Mesenchymal stem cell (in vitro differentiated cells and primary cell): Measurements from ENCODE around the gene NOC4L.

Experiments
- DNase-seq: peaks from one replicate; pipeline ENCODE4 v3.0.0-alpha.2; 2013
- H2AFZ ChIP-seq: one replicate; pipeline ENCODE4 v1.6.1; 2013; ENCODE audit warnings: low read depth, mild to moderate bottlenecking, control low read depth, inconsistent platforms, low read length, moderate library complexity
- H2AK5ac ChIP-seq: 2 replicates; pipeline ENCODE4 v1.6.1; 2013; ENCODE audit warnings: low read length, moderate library complexity, mild to moderate bottlenecking, inconsistent platforms; ENCODE audit not compliant: severe bottlenecking
- H2BK120ac ChIP-seq: one replicate; pipeline ENCODE4 v1.6.1; 2013; ENCODE audit warnings: low read depth, mild to moderate bottlenecking, inconsistent platforms, low read length, moderate library complexity
- H2BK12ac ChIP-seq, 2 experiments: one replicate each; pipeline ENCODE4 v1.6.1; 2013; ENCODE audit warnings: inconsistent platforms in 2 of 2, low read length in 2 of 2, mild to moderate bottlenecking in 2 of 2, moderate library complexity in 2 of 2, control low read depth in 1 of 2
- H2BK15ac ChIP-seq: one replicate; pipeline ENCODE4 v1.6.1; 2013; ENCODE audit warnings: mild to moderate bottlenecking, low read depth, inconsistent platforms; ENCODE audit not compliant: poor library complexity, severe bottlenecking
- H2BK5ac ChIP-seq: 2 replicates; pipeline ENCODE4 v1.6.1; 2013; ENCODE audit warnings: low read depth, mild to moderate bottlenecking, low read length, control low read depth, inconsistent platforms; ENCODE audit not compliant: poor library complexity, severe bottlenecking
- H3K14ac ChIP-seq, 2 experiments: one replicate each; pipeline ENCODE4 v1.6.1; 2013; ENCODE audit warnings: inconsistent platforms in 2 of 2, low read length in 2 of 2, control low read depth in 1 of 2, mild to moderate bottlenecking in 1 of 2, moderate library complexity in 1 of 2
- H3K18ac ChIP-seq, 2 experiments: one replicate each; pipeline ENCODE4 v1.6.1; 2013; ENCODE audit warnings: inconsistent platforms in 2 of 2, low read length in 2 of 2, control low read depth in 1 of 2, low read depth in 1 of 2, mild to moderate bottlenecking in 1 of 2
- H3K23ac ChIP-seq, 2 experiments: one replicate each; pipeline ENCODE4 v1.6.1; 2013; ENCODE audit warnings: inconsistent platforms in 2 of 2, low read length in 2 of 2, mild to moderate bottlenecking in 2 of 2, moderate library complexity in 2 of 2, control low read depth in 1 of 2
- H3K27ac ChIP-seq: 2 replicates; pipeline ENCODE4 v1.5.1; 2013; ENCODE audit warnings: mild to moderate bottlenecking, moderate library complexity, low read length, control low read depth, inconsistent platforms; ENCODE audit not compliant: poor library complexity, severe bottlenecking
- H3K27me3 ChIP-seq, 2 experiments: 2 replicates each; pipeline versions ENCODE4 v1.6.1 to v1.7.0; 2013; ENCODE audit warnings: low read length in 2 of 2, mild to moderate bottlenecking in 2 of 2, moderate library complexity in 2 of 2, control low read depth in 1 of 2, inconsistent platforms in 1 of 2; ENCODE audit not compliant: control insufficient read depth in 1 of 2, insufficient read depth in 1 of 2
- H3K36me3 ChIP-seq, 2 experiments: 2 replicates each; pipeline versions ENCODE4 v1.6.1 to v1.7.0; 2013; ENCODE audit warnings: low read length in 2 of 2, control low read depth in 1 of 2, inconsistent platforms in 1 of 2, low read depth in 1 of 2, mild to moderate bottlenecking in 1 of 2; ENCODE audit not compliant: insufficient read depth in 2 of 2, control insufficient read depth in 1 of 2
- H3K4ac ChIP-seq, 2 experiments: one replicate each; pipeline ENCODE4 v1.6.1; 2013; ENCODE audit warnings: inconsistent platforms in 2 of 2, low read length in 2 of 2, mild to moderate bottlenecking in 2 of 2, moderate library complexity in 2 of 2, control low read depth in 1 of 2, low read depth in 1 of 2
- H3K4me1 ChIP-seq: 2 replicates; pipeline ENCODE4 v1.6.1; 2013; ENCODE audit warnings: low read depth, low read length, control low read depth; ENCODE audit not compliant: control insufficient read depth, insufficient read depth
- H3K4me2 ChIP-seq: 2 replicates; pipeline ENCODE4 v1.6.1; 2013; ENCODE audit warnings: low read length, mild to moderate bottlenecking, inconsistent platforms; ENCODE audit not compliant: poor library complexity, severe bottlenecking
- H3K4me3 ChIP-seq, 2 experiments: 2 replicates each; pipeline versions ENCODE4 v1.5.1 to v1.7.0; 2013; ENCODE audit warnings: low read length in 2 of 2, mild to moderate bottlenecking in 2 of 2, control low read depth in 1 of 2, low read depth in 1 of 2; ENCODE audit not compliant: insufficient read depth in 1 of 2
- H3K79me1 ChIP-seq: replicated peaks from 2 replicates; pipeline ENCODE4 v1.6.1; 2013; ENCODE audit warnings: mild to moderate bottlenecking, control low read depth, low read length, inconsistent platforms; ENCODE audit not compliant: poor library complexity, severe bottlenecking
- H3K9ac ChIP-seq: 2 replicates; pipeline ENCODE4 v1.7.0; 2013; ENCODE audit warnings: mild to moderate bottlenecking, low read length, moderate library complexity
- H3K9me3 ChIP-seq: 2 replicates; pipeline ENCODE4 v1.7.0; 2013; ENCODE audit warnings: mild to moderate bottlenecking, low read length; ENCODE audit not compliant: control insufficient read depth
- H4K8ac ChIP-seq: one replicate; pipeline ENCODE4 v1.6.1; 2013; ENCODE audit warnings: inconsistent platforms, mild to moderate bottlenecking, low read length, moderate library complexity
- H4K91ac ChIP-seq: one replicate; pipeline ENCODE4 v1.6.1; 2013; ENCODE audit warnings: mild to moderate bottlenecking, low read length, inconsistent platforms
- WGBS: methylation state at CpG from one replicate; pipeline ENCODE4 v1.1.7; 2013; ENCODE audit warnings: mixed read lengths; 5-methylcytosine and 5-hydroxymethylcytosine counted together

The NOC4L gene

GRCh38 chr12:132178316-132178715 lies 34.1 kb downstream of the NOC4L start:
- Histone ChIP-seq H4K91ac (no peak overlapping the region), H3K18ac (no peak overlapping the region), H3K9me3 (no peaks in the 10 kb centered on the region), H2AFZ (no peak overlapping the region), H3K4me2 (no peak overlapping the region), H3K27me3 (peaks cover 13 to 88% of the 10 kb centered on the region in 2 experiments), H3K9ac (no peak overlapping the region), H3K36me3 (no peaks in the 10 kb centered on the region), H3K4ac (no peak overlapping the region), H3K27ac (no peak overlapping the region), H2BK15ac (no peak overlapping the region), H2AK5ac (no peak overlapping the region), H2BK5ac (no peak overlapping the region), H3K79me1 (no peaks in the 10 kb centered on the region), H3K4me3 (no peak overlapping the region), H2BK120ac (no peak overlapping the region), H2BK12ac (no peak overlapping the region), H3K14ac (no peak overlapping the region), H4K8ac (no peak overlapping the region), H3K4me1 (no peaks in the 10 kb centered on the region), H3K23ac (no peak overlapping the region)
- 52% methylated on average over 8 of the region's 8 CpGs for WGBS
- no peak for DNase-seq

- no peak overlapping the region for H3K14ac ChIP-seq
- no peak overlapping the region for H2BK120ac ChIP-seq
- H3K4ac ChIP-seq = no peak overlapping the region
- peaks cover 13 to 89% of the 10 kb centered on the region in 2 experiments for H3K27me3 ChIP-seq
- H3K27ac ChIP-seq = no peak overlapping the region
- H3K4me2 ChIP-seq = no peak overlapping the region
- no peak overlapping the region for H3K23ac ChIP-seq
- no peak overlapping the region for H3K18ac ChIP-seq
- no peak overlapping the region for H4K8ac ChIP-seq
- 79% methylated on average over 39 of the region's 39 CpGs for WGBS
- no peak overlapping the region for H3K4me3 ChIP-seq
- H3K9me3 ChIP-seq = no peaks in the 10 kb centered on the region
- H3K4me1 ChIP-seq = no peaks in the 10 kb centered on the region
- H3K9ac ChIP-seq = no peak overlapping the region
- H2BK15ac ChIP-seq = no peak overlapping the region
- H2AK5ac ChIP-seq = no peak overlapping the region
- H2AFZ ChIP-seq = no peak overlapping the region
- no peak for DNase-seq
- no peak overlapping the region for H2BK5ac ChIP-seq
- no peaks in the 10 kb centered on the region for H3K79me1 ChIP-seq
- H4K91ac ChIP-seq = no peak overlapping the region
- no peaks in the 10 kb centered on the region for H3K36me3 ChIP-seq
- no peak overlapping the region for H2BK12ac ChIP-seq
These were observed 34.6 kb downstream of the NOC4L start for GRCh38 chr12:132178801-132179401.

- H4K91ac ChIP-seq = peak overlapping the region; percentile 5
These were observed 35.4 kb downstream of the NOC4L start for GRCh38 chr12:132179431-132180362.

More at GRCh38 chr12:132179431-132180362, 35.4 kb downstream of the NOC4L start:
- H3K14ac ChIP-seq = no peak overlapping the region
- no peak overlapping the region for H3K18ac ChIP-seq
- no peak overlapping the region for H3K4me2 ChIP-seq
- H3K4me3 ChIP-seq = no peak overlapping the region
- no peak overlapping the region for H2AK5ac ChIP-seq
- no peak overlapping the region for H4K8ac ChIP-seq
- no peak overlapping the region for H3K4ac ChIP-seq
- no peak overlapping the region for H2BK5ac ChIP-seq
- 85% methylated on average over 19 of the region's 19 CpGs for WGBS
- H3K79me1 ChIP-seq = no peaks in the 10 kb centered on the region
- H3K27me3 ChIP-seq = peaks cover 8 to 89% of the 10 kb centered on the region in 2 experiments
- H2AFZ ChIP-seq = no peak overlapping the region
- no peaks in the 10 kb centered on the region for H3K4me1 ChIP-seq
- H2BK15ac ChIP-seq = no peak overlapping the region
- no peak for DNase-seq
- no peak overlapping the region for H3K9ac ChIP-seq
- no peaks in the 10 kb centered on the region for H3K36me3 ChIP-seq
- no peak overlapping the region for H2BK12ac ChIP-seq
- no peak overlapping the region for H2BK120ac ChIP-seq
- no peaks in the 10 kb centered on the region for H3K9me3 ChIP-seq
- H3K27ac ChIP-seq = no peak overlapping the region
- no peak overlapping the region for H3K23ac ChIP-seq
